ENCODE measurements around the gene ST8SIA4. TPM values are rescaled to one million over a fixed set of nuclear protein-coding genes. Genes with fewer than 3 reads are reported as not detected.

Gene ST8SIA4
- total and polyA plus RNA-seq, 2 donors (not counting 3 experiments of a cell fraction or from before 2014, with no cell fraction given): 4.5 to 25.0 TPM

DNA sequence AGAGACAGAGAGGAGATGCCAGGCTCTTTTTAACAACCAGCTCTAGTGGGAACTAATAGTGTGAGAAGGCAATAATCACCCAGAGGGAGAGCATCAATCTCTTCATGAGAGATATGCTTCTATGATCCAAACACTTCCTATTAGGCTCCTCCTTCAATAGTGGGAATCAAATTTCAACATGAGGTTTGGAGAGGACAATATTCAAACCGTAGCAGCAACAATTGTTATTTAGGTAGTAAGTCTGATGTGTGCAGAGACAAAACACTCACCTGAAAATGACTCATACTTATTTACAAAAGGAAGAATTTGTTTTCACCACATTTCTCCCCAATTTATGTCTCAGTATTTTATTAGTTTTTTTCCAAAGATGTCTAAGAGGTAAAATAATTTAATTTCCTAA is 144.3 kb downstream of the ST8SIA4 start:
- TF ChIP-seq FOS (IDR thresholded peaks at IDR 0.05; ENCODE audit: borderline replicate concordance, insufficient read depth, low read length) (no peak), GATA2 (IDR thresholded peaks at IDR 0.05; ENCODE audit: insufficient read depth, insufficient read length, low read depth, low read length) (no peak), JUN (IDR thresholded peaks at IDR 0.05; ENCODE audit: borderline replicate concordance, insufficient read depth, insufficient read length, low read depth) (no peak), POLR2A (IDR thresholded peaks at IDR 0.05; ENCODE audit: low read depth, low read length) (no peak)
- TF ChIP-seq, protein P1, sequence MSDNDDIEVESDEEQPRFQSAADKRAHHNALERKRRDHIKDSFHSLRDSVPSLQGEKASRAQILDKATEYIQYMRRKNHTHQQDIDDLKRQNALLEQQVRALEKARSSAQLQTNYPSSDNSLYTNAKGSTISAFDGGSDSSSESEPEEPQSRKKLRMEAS (IDR thresholded peaks at IDR 0.05; ENCODE audit: insufficient read depth, insufficient read length): no peak
- TF ChIP-seq, protein P2, sequence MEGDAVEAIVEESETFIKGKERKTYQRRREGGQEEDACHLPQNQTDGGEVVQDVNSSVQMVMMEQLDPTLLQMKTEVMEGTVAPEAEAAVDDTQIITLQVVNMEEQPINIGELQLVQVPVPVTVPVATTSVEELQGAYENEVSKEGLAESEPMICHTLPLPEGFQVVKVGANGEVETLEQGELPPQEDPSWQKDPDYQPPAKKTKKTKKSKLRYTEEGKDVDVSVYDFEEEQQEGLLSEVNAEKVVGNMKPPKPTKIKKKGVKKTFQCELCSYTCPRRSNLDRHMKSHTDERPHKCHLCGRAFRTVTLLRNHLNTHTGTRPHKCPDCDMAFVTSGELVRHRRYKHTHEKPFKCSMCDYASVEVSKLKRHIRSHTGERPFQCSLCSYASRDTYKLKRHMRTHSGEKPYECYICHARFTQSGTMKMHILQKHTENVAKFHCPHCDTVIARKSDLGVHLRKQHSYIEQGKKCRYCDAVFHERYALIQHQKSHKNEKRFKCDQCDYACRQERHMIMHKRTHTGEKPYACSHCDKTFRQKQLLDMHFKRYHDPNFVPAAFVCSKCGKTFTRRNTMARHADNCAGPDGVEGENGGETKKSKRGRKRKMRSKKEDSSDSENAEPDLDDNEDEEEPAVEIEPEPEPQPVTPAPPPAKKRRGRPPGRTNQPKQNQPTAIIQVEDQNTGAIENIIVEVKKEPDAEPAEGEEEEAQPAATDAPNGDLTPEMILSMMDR (IDR thresholded peaks at IDR 0.05; ENCODE audit: extremely low read depth in 1 of 2, insufficient read depth in 1 of 2, low read depth in 1 of 2, low read length in 2 of 2): no peak
- H3K36me3 ChIP-seq (ENCODE audit: control insufficient read depth in 2 of 2, extremely low read depth in 1 of 2, insufficient read depth in 2 of 2, low read length in 2 of 2): no peaks in the 10 kb centered on the region

DNA sequence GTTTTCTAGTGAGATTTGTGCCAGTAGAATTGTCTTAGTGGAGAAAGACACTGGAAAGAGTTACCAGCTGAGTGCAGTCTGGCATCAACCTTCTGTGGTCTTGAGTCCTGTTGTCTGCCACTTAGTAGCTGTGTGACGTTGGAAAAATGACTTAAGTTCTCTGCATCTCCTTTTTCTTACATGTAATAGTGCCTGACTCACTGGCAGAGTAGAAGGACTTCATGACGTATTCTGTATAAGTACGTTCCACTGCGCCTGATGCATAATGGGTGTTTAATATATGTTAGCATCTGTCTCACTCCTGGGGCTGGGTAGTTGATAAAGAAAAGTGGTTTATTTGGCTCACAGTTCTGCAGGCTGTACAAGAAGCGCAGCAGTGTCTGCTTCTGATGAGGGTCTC is 144.8 kb downstream of the ST8SIA4 start:
- CTCF ChIA-PET: no interaction called here
- intact Hi-C loops (cut with micrococcal nuclease) (no loop called here), dilution Hi-C loops (cut with MboI; ENCODE audit: extremely low pct_ligation_motif_present, low sequenced_read_pairs) (no loop called here)
- POLR2A ChIA-PET: no interaction called here
- Histone ChIP-seq H3K27me3 (ENCODE audit: control insufficient read depth in 2 of 2, insufficient read depth in 2 of 2, low read length in 2 of 2) (no peaks in the 10 kb centered on the region), H3K4me1 (ENCODE audit: control insufficient read depth, extremely low read depth, insufficient read depth, low read length) (no peaks in the 10 kb centered on the region), H2AFZ (ENCODE audit: low read depth, low read length) (no peak overlapping the region), H3K9ac (replicated peaks; ENCODE audit: extremely low read depth, insufficient read depth, low read length) (no peak overlapping the region), H3K79me2 (ENCODE audit: control insufficient read depth, insufficient read depth, low read length) (no peaks in the 10 kb centered on the region), H3K9me3 (replicated peaks; ENCODE audit: control insufficient read depth, insufficient read depth, low read length) (no peaks in the 10 kb centered on the region), H3K36me3 (ENCODE audit: control insufficient read depth in 2 of 2, extremely low read depth in 1 of 2, insufficient read depth in 2 of 2, low read length in 2 of 2) (no peaks in the 10 kb centered on the region), H3K4me2 (ENCODE audit: insufficient read depth, low read length) (no peak overlapping the region), H3K27ac (ENCODE audit: insufficient read depth, low read depth, low read length) (no peak overlapping the region), H3K9me1 (replicated peaks; ENCODE audit: control insufficient read depth, extremely low read depth, insufficient read depth, low read length) (no peaks in the 10 kb centered on the region), H4K20me1 (replicated peaks; ENCODE audit: control insufficient read depth, extremely low read depth, insufficient read depth, low read length) (no peaks in the 10 kb centered on the region), H3K4me3 (replicated peaks in 1 of 3; ENCODE audit: insufficient read depth in 1 of 3, low read depth in 1 of 3, low read length in 3 of 3) (no peak overlapping the region)
- TF ChIP-seq MYC (IDR thresholded peaks at IDR 0.05; ENCODE audit: low read depth, low read length) (no peak), FOS (IDR thresholded peaks at IDR 0.05; ENCODE audit: borderline replicate concordance, insufficient read depth, low read length) (no peak), GATA2 (IDR thresholded peaks at IDR 0.05; ENCODE audit: insufficient read depth, insufficient read length, low read depth, low read length) (no peak), EZH2 (IDR thresholded peaks at IDR 0.05; ENCODE audit: borderline replicate concordance, low read depth, low read length, severe bottlenecking) (no peak), POLR2A (IDR thresholded peaks at IDR 0.05; ENCODE audit: low read depth, low read length) (no peak), JUN (IDR thresholded peaks at IDR 0.05; ENCODE audit: borderline replicate concordance, insufficient read depth, insufficient read length, low read depth) (no peak), POLR2AphosphoS5 (IDR thresholded peaks at IDR 0.05; ENCODE audit: insufficient read depth, low read depth, low read length) (no peak)
- TF ChIP-seq, protein P2 (IDR thresholded peaks at IDR 0.05; ENCODE audit: extremely low read depth in 1 of 2, insufficient read depth in 1 of 2, low read depth in 1 of 2, low read length in 2 of 2): no peak
- TF ChIP-seq, protein P1 (IDR thresholded peaks at IDR 0.05; ENCODE audit: insufficient read depth, insufficient read length): no peak
- DNase-seq (ENCODE audit: low read depth, low spot score): no peak
- no TSS peak for BruUV-seq (replicated peaks)
- no peak for FAIRE-seq

More for the DNA sequence above, 144.3 kb downstream of the ST8SIA4 start:
- DNase-seq (ENCODE audit: low read depth, low spot score) (no peak), FAIRE-seq (no peak)
- intact Hi-C loops (cut with micrococcal nuclease) (no loop called here), dilution Hi-C loops (cut with MboI; ENCODE audit: extremely low pct_ligation_motif_present, low sequenced_read_pairs) (no loop called here)
- H2AFZ ChIP-seq (ENCODE audit: low read depth, low read length): no peak overlapping the region
- H3K79me2 ChIP-seq (ENCODE audit: control insufficient read depth, insufficient read depth, low read length): no peaks in the 10 kb centered on the region
- no peaks in the 10 kb centered on the region for H3K27me3 ChIP-seq (ENCODE audit: control insufficient read depth in 2 of 2, insufficient read depth in 2 of 2, low read length in 2 of 2)
- H3K9me3 ChIP-seq (replicated peaks; ENCODE audit: control insufficient read depth, insufficient read depth, low read length): no peaks in the 10 kb centered on the region
- no TSS peak for BruUV-seq (replicated peaks)
- H3K9me1 ChIP-seq (replicated peaks; ENCODE audit: control insufficient read depth, extremely low read depth, insufficient read depth, low read length): no peaks in the 10 kb centered on the region
- H3K4me1 ChIP-seq (ENCODE audit: control insufficient read depth, extremely low read depth, insufficient read depth, low read length): no peaks in the 10 kb centered on the region
- H3K4me2 ChIP-seq (ENCODE audit: insufficient read depth, low read length): no peak overlapping the region
- H3K9ac ChIP-seq (replicated peaks; ENCODE audit: extremely low read depth, insufficient read depth, low read length): no peak overlapping the region
- H3K27ac ChIP-seq (ENCODE audit: insufficient read depth, low read depth, low read length): no peak overlapping the region
- CTCF ChIA-PET: no interaction called here
- no peak overlapping the region for H3K4me3 ChIP-seq (replicated peaks in 1 of 3; ENCODE audit: insufficient read depth in 1 of 3, low read depth in 1 of 3, low read length in 3 of 3)
- no peaks in the 10 kb centered on the region for H4K20me1 ChIP-seq (replicated peaks; ENCODE audit: control insufficient read depth, extremely low read depth, insufficient read depth, low read length)
- POLR2A ChIA-PET: no interaction called here

Data from endothelial cell of umbilical vein (primary cell).